GM12872 (cell line): ENCODE data around the gene MRPL28.

ENCODE experiments used
- TF ChIP-seq, protein P1 (sequence below): IDR thresholded peaks from 3 replicates; pipeline ENCODE4 v1.5.1; 2011; ENCODE audit warnings: low read depth, mild to moderate bottlenecking, low read length, moderate library complexity; ENCODE audit not compliant: insufficient read depth

Gene MRPL28

DNA sequence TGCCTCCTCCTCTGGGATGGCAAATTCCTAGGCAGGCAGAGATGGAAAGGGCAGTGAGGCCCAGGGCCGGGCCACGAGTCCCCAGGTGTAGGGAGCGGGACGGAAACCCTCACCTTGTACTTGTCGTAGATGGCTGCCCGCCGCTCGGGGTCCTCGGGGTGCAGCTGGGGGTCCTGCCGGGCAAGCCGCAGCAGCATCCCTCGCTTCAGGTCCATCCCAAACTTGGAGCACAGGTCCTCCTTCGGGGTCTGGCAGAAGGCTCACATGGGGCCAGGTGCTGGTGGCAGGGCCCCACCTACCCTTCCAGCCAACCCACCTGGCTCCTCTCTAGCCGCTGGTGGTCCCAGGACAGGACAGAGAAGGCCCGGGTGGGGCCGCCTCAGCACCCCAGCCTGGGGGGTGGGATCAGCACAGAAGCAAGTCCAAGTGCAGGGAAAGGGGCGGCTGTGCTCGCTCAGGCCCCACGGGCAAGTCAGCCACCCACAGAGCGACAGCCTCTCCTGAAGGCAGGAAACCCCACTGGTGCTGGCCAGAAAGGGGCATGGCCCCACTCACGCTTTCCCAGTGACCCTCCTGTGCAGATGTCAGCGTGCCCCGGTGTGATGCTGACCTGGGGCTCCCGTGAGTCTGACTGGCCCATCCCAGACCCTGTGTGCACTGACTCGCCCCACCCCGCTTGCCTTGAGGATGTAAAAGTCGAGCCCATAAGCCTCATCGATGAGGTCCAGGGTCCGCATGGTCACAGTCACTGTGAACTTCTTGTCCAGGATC, 1.8 kb downstream of the MRPL28 start:
- TF ChIP-seq, protein P1, sequence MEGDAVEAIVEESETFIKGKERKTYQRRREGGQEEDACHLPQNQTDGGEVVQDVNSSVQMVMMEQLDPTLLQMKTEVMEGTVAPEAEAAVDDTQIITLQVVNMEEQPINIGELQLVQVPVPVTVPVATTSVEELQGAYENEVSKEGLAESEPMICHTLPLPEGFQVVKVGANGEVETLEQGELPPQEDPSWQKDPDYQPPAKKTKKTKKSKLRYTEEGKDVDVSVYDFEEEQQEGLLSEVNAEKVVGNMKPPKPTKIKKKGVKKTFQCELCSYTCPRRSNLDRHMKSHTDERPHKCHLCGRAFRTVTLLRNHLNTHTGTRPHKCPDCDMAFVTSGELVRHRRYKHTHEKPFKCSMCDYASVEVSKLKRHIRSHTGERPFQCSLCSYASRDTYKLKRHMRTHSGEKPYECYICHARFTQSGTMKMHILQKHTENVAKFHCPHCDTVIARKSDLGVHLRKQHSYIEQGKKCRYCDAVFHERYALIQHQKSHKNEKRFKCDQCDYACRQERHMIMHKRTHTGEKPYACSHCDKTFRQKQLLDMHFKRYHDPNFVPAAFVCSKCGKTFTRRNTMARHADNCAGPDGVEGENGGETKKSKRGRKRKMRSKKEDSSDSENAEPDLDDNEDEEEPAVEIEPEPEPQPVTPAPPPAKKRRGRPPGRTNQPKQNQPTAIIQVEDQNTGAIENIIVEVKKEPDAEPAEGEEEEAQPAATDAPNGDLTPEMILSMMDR: no peak

DNA sequence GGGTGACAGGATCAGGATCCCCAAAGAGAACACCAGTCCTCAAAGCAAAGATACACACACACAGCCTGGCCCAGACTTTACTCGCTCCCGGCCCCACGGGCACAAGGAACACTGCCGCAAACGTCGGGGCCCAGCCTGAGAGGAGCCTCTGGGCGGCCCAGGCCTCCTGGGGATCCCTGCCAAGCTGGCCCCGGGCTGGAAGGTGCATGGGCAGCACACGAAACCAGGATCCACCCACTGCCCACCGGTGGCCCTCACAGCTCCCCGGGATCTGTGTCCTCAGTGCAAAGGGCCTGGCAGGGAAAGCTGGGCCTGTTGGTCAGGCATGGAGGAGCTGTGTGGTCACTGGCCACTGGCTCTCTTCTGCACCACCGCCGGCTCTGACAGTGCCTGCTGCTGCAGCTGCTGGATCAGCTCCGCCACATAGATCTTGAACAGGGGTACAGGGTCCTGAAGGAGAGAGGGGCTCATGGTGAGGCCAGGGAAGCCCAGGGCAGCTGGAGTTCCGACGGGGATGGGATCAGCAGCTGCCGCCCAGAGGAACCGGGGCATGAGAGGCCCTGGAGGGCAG, 2.9 kb downstream of the MRPL28 start:
- TF ChIP-seq, protein P1: no peak

DNA sequence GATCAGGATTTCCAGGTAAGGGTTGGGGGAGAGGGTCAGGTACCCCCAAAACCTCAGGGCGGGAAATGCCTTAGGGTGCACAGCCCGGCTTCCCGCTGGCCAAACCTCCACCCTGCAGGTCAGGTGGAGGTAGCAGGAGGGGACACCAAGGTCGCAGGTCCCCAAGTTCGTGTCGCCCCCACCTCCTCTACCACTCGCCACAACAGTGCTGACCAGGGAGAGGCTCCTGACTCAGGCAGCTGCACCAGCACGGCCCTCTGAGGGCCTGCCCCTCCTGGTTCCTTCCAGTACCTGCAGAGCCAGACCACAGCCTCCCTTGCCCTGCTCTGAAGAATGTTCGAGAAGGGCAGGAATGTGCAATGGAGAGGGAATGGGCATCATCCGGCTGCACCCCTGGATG, 3.9 kb downstream of the MRPL28 start:
- TF ChIP-seq, protein P1: no peak

DNA sequence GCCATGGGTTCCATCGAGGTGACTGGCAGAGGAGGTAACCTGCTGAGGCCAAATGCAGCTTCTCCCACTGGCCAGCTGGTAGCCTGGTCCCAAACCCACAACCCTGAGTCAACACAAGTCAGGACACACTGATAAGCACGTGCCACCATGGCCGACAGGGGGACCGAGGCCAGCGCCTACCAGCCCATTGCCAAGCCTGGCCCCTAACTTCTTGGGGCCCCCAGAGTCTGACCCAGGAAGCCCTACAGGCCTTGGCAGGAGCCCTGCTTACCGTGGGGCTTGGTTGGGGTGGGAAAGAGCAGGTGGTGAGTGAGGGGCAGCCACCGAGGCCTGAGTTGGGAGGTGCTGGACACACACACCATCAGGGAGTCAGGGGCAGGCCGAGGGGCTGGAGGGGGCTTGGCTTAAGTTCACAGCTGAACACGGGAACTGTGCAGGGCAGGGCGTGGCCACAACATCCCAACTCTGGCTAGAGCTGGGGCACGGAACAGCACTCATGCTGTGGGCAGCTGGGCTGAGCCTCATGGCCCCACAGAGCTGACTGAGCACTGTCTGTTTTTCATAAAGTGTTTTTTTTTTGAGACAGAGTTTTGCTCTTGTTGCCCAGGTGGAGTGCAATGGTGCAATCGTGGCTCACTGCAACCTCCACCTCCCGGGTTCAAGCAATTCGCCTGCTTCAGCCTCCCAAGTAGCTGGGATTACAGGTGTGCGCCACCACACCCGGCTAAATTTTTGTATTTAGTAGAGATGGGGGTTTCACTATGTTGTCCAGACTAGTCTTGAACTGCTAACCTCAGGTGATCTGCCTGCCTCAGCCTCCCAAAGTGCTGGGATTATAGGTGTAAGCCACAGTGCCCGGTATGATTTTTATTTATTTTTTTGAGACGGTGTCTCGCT, 5.5 kb downstream of the MRPL28 start:
- TF ChIP-seq, protein P1: no peak

DNA sequence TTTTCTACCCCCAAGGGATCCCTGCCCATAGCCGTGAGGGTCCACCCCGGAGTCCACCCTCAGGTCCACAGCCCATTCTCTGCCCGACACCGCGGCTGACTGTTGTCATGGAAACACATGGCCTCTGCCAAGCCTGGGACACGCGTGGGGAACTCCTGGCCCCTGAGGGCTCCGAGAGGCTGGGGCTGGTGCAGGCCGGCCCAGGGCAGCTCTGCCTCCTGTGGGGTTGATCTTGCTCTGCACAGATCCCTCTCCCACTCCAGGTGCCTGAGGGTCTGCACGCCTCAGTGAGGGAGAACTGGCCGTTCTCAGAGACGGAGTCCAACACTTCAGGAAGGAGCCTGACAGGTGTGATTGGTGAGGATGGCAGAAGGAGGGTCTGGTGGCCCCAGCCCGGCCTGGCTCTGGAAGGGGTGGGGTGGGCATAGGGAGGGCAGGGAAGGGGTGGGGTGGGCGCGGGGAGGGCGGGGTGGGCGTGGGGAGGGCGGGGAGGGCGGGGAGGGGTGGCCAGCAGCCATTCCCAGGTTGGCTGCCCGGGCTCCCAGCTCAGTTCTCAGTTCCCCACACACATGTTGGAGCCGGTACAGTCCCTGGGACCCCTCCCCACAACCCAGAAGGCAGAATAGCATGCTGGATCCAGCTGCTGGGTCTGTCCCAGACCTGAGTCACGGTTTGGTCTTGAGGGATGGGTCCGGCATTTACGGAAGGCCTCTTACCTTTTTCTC, 6.4 kb downstream of the MRPL28 start:
- TF ChIP-seq, protein P1: no peak

DNA sequence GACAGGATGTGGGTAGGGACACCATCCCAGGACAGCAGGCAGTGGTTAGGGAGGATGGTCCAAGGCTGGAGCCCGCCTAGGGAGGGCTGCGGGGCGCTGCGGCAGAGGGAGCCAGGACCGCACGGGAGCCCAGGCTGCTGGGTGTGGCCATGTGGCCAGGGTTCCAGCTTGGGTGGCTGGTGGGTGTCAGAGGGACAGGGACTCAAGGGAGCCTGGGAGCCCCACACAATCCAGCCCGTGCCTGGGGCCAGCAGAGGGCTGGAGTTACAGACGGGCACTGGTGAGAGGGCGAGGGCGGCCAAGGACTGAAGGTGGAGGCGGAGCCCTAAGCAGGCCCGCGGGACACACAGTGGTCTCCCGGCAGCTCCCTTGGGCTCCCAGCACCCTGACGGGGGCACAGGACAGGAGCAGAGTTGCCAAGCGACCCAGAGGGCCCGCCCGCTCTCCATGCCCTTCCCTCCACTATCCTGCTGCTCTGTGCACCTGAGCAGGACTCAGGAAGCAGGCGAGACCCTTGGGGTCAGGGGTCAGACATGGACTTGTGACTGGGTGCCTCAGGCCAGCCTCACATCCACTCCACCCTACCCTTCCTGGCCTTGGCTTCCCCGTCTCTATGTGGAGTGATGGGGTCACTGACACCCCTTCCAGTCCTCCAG, 7.1 kb downstream of the MRPL28 start:
- TF ChIP-seq, protein P1: no peak
